Stimulated activated naive CD8-positive, alpha-beta T cell treated with anti-CD3 and anti-CD28 coated beads, Interleukin-15, Interleukin-2, amounts not matched to agents 100 U/mL and 50 U/mL, for 24 hours (primary cell): ENCODE results near the gene AKAP8L.
"Not testable (repeated sequence)": the region's sequence is repeated elsewhere in the genome, so short reads cannot be mapped to it uniquely, and the experiment has no call there.

Experiments used
- ATAC-seq: fragments of 150-1000 bp; cut with Tn5 transposase; one replicate; pipeline ENCODE4 v1.10.0; 2021
- DNase-seq: peaks from one replicate; pipeline ENCODE4 v3.0.0; 2021

The AKAP8L gene

DNA sequence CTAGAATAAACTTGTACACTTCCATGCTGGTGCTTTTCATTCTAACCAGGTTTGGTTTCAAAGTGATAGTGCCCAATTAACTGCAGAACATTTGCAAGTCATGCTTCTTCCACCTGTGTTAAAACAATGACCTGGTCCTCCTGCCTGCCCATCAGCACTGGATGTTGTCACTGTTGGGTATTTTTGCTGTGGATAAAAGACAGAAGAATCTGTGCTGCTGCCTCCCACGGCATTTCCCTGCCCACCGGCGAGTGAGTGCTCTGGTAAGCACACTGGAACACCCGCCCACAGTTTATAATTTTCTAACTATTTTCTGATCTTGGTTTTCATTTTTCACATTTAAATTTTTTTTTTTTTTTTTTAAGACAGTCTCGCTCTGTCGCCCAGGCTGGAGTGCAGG is 36.9 kb downstream of the AKAP8L start:
- no peak for ATAC-seq
- DNase-seq, result no peak

DNA sequence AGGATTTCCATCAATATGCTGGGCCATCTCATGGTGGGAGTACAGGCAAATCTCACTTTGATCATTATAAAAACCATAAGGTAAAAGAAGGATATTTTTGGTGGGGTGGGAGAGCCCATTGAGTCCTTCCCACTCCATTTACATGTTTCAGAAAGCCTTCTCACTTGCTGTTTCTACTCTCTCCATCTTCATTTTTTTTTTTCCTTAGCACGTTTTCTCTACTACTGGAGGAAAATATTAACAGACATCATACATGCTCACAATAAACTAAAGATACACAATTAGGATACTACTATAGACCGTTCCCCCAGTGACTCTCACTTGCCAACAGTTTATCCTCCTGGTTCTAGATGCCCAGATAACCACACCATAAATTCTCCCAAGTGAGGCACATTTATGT is 37.4 kb downstream of the AKAP8L start:
- ATAC-seq, result no peak
- no peak for DNase-seq

DNA sequence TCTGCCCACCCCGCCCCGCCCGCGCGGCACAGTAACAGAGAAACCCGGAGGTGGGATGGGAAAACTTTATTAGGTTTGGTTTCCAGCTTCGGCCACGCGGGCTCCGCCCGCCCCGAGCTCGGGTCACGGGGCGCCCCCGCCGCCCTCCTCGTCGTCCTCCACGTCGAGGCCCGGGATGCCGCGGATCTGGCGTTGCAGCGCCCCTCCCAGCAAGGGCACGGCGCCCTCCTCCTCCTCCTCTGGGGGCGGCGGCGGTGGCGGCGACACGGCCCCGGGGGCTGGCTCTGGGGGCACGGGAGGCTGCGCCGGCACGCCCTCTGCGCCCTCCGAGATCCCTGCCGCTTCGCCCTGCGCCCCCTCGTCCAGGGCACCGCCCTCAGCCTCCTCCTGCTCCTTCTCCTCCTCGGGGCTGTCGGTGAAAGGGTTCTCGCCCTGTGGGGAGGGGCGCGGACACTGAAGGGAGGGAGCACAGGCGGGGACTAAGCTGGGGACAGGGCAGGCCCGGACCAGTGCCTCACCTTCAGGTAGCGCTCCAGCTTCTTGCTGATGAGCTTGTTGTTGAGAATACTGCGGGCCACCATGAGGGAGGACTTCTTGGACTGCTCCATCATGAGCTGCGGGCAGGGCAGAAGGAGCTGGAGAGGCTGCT is 38.7 kb downstream of the AKAP8L start:
- DNase-seq (no peak), ATAC-seq (peak; percentile 12)

DNA sequence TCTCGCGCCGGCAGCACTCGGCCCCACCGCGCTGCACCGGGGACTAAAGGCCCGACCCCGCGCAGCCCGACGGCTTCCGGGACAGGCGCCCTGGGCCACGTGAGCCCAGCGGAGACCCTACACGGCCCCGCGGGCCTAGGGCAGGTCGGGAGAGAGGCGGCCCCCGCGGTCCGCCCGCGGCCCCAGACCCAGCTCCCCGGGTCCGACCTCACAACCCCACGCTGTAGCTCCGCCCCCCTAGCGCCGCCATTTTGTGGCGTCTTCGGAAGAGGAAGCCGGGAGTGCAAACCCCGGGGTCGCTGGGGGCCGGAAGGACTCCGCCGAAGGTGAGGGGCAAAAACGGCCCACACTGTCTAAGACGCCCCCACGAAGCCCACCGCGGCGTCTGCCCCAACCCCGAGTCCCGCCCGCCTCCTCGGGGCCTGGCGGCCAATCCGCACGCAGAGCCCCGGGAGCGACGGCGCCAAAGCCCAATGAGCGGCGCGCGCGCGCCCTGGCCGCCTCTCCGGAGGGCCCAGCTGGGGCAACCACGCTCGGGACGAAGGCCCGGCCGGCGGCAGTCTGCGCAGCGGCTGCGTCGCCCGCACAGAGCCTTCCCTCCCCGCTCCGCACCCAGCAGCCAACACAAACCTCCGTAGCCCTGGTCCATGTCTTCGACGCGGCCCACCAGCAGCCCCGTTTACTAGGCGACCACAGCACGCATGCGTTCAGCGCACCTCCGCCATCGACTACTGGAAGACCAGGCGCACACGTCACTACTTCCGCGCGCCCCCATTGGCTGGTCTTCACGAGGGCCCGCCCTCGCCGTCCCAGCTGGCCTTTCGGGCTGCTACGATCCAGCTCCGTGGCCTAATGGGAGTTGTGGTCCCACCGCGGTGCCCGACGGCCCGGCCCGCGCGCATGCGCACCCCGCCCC is 39.4 kb downstream of the AKAP8L start, which contains the start of gene AKAP8:
Gene AKAP8, minus strand, starts transcription at position 705 of the 916 bp plus-strand sequence. Its CDS starts 56 bp downstream, at position 649.
- ATAC-seq (peak; percentile 92), DNase-seq (peak; percentile 97)

DNA sequence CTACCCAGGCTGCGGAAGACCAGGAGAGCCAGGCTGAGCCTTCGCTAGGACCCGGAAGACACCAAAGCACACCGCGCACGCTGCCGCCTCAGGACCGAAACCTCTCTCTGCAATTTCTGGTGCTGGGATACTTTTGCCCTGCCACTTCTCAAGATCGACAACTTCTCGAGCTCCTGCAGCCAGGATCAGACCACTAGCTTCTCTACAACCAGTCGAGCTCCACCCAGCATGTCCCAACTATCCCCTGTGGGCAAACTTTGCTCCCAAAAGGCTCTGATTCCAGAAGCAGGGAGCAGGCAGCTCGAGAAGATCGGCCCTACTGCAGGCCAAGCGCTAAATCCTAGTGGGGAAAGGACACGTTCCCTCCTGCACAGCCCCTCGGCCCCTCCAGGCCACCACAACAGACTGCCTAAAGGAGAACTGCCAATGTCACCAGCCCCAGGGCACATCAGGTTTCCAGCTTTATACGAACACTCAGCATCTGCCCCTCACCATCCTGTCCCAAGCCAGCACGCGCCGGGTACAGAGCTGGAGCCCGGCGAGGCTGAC is 40.2 kb downstream of the AKAP8L start:
- DNase-seq, result peak; percentile 55

DNA sequence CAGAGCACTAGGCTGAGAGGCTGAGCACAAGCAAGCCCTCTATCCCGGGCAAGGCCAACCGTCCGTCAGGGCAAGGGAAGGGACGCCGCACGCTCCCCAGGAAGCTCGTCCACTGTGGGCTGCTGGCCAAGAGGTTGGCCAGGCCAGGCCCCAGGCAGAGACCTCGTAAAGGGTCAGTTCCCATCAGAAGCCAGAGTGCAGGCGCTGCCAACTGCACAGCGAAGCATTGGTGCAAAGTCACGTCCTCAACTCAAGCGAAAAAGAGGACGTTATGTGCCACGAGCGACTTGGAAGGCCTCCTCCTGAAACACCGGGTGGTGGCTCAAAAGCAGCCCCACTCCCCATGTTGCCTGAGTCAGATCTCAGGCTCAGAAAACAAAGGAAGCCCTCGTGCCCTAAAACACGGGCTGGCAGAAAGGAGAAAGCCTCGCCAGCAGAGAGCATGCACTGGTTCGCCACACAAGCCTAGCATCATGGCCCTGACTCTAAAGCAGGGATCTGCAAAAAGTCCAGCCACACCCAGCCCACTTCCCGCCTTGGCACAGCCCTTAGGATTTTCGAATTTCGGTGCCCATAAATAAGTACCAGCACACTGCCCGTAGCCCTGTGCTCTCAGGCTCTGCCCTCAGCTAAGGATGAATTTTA is 43.9 kb downstream of the AKAP8L start:
- ATAC-seq (no peak), DNase-seq (no peak)

More for the DNA sequence above, 40.2 kb downstream of the AKAP8L start:
- no peak for ATAC-seq

DNA sequence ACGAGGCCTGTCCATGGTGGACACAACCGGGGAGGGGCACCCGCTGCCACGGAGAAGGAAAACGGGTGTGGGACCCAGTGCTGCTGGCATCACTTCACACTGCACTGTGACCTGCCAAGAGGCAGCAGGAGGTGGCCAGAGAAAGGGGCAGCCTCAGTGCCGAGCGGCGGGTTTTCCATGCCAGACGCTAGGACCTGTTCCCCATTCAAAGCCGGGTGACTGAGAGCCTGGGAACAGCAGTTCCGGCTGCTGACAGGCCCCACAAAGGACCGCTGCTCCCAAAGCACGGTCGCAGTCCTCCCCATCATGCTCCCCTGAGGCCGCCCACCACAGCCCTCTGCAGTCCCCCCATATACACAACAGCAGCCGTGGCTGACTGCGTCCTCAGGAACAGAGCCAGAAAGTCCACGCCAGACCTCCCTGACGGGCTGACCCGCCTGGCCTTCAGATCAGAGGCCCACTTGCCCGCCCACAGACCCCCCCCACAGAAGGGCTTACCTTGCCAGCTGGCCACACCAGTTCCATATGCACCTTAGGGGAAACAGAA is 44.6 kb downstream of the AKAP8L start:
- DNase-seq, result no peak
- no peak for ATAC-seq

DNA sequence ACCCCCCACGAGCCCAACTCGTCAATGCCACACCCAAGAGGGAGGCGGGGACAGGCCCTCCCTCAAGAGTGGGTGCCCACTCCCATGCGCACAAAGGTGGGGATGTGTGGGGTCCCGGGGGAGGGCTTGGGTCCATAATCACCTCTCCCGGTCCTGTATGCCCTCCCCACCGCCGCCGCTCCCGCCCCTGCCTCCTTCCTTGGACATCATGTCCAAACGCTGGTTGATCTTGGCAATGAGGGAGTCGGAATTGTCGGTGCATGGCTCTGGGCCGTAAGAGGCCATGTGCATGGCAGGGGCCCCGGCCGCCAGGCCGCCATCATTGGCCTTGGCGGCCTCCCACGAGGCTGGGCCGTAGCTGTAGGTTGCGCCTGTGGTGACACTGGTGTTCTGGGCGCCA is 45.1 kb downstream of the AKAP8L start:
- ATAC-seq, result no peak
- no peak for DNase-seq

DNA sequence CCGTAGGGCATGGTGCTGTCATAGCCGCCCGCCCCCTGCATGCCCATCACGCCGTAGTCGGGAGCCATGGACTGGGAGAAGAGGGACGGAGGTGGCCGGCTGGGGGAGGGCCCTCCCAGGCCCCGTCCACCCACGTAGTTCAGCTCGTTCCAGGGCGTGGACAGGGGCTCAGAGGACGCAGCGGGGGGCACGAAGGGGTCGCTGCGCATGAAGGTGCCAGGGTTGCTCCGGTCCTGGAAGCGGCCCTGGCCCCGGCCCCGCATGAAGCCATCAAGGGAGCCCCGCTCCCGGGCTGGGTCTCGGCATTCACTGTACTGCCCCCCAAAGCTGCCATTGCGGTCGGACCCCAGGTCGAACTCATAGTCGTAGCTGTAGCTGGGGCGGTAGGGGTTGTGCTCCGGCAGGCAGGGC is 45.9 kb downstream of the AKAP8L start:
- DNase-seq, result no peak

DNA sequence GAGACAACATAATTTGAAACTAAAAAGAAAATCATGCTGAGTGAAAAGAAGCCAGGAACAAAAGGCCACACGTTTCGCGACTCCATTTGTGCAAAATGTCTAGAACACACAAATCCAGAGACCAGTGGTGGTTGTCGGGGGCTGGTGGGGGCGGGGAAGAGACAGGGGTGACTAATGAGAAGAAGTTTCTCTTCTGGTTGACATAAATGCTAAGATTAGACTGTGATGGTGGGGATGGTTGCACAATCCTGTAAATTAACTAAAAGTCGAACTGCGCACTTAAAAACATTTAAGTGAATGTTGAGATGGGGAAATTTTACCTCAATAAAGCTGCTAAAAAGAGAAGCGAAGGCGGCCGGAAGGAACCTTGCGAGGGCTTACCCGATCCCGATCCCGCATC is 46.3 kb downstream of the AKAP8L start:
- DNase-seq, result no peak
- no peak for ATAC-seq

More for the DNA sequence above, 45.9 kb downstream of the AKAP8L start:
- no peak for ATAC-seq

DNA sequence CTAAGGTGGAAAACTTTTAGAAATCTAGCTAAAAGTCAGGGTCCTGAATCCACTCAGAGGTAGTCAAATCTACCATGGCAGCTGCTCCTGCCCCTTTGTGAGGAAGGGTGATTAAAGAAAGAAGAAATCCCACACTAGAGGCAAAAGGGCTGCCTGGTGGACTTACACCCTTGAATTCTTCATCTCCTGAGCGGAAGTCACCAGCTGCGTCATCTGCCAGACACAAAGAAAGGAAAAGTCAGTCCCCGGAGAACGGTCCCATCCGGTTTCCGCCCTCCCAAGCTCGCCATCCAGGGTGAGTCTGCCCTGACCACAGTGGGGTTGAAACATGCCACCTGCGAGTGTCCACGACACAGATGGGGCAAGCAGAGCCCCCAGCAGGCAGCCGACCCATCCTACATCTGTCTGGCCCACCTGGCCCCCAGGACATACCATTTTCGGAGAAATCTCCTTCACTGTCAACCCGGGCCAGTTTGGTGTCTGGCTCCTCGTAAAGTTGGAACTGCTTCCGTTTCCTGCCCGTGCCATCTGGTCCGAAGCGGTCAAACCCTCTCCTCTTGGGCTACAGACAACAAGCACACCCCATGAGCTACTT is 46.9 kb downstream of the AKAP8L start:
- no peak for DNase-seq
- ATAC-seq, result no peak

DNA sequence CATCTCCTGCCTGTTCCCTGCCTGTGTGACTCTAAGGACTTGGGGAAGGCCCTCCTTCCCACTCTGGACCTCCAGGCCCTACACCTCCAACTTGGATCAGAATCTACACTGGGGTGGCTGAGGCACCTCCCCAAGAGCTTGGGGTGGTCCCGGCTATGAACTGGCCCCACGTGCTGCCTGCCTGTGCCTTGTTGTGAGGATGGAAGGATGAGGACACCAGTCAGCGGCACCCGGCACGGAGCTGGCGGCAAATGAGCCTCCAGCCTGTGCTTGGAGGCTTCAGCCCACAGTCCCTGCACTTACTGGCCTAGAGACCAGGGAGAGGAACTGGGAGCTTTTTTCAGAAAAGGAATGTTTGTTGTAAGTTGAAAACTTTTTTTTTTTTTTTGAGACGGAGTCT is 47.7 kb downstream of the AKAP8L start:
- DNase-seq, result no peak
- no peak for ATAC-seq

DNA sequence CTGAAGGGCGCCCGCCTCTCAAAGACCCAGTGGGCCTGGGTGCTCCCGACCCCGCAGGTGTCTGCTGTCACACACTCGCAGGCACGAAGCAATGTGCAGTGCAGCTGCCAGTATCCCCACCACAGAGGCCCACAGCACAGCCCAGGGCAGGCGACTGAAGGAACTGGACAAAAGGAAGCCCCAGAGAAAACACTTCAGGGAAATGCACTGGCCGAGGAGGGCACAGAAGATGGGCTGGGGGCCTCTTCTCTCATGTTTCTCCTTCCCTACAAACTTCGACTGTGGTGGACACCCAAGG is 49.2 kb downstream of the AKAP8L start:
- DNase-seq, result no peak
- ATAC-seq, result no peak

DNA sequence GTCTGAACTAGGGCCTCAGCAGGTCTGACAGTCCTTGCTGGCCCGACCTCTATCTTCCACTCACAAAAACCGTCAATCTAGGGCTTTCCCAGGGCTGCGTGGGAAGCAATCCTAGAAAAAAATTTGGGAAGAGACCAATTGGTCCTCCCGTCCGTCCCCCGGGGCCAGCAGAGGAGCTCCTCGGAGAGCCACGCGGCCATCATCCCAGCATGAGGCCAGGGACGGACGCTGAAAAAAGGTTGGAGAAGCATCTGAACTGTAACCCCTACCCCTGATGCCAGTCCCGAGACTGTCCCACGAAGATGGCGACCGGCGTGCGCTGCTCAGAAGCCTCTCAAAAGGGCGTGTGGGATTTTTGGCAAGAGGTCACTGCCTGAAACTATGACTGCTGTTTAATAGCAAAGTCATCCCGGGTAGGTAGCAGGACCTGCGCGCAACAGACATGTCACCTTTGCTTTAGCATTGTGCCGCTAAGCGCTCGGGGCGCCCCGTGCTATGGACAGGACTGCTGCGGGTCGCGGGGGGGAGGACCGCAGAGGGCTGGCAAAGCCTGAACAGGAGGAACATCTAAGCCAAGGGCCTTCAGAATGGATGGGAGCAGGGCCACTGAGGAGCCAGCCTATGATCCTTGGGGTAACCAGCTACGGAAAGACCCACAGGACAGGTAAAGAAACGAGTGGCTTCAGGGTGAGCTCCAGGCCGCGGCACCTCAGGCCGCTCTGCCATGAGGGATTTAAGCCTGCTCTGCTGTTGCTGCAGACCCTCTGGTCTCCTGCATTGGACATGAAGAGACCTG is 49.8 kb downstream of the AKAP8L start:
- DNase-seq (no peak), ATAC-seq (no peak)

DNA sequence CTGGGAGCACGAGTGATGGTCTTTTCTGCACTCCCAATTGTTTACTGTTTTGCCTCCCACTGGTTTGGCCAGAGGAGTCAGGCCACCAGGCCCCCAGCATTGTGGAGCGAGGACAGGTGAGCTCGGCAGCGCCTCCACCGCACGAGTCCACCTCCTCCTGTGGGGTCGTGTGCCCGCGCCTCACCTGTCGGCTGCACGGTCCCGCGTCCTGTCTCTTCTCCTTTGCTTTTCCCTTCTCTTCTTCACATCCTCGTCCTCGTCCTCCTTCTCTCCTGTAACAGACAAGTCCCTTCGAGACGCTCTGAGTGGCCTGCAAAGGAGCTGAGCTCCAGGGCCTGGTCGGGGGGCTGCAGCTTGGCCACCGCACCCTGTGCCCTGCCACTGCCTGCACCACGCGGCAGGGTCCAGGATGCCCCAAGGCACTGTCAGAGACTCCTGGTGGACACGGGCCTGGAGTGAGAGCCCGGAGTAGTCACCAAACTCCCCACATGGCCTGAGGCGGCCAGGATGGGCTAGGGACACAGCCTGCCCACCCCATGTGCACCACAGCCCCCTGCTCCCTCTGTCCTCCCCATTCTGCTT is 50.6 kb downstream of the AKAP8L start:
- no peak for DNase-seq
- no peak for ATAC-seq

DNA sequence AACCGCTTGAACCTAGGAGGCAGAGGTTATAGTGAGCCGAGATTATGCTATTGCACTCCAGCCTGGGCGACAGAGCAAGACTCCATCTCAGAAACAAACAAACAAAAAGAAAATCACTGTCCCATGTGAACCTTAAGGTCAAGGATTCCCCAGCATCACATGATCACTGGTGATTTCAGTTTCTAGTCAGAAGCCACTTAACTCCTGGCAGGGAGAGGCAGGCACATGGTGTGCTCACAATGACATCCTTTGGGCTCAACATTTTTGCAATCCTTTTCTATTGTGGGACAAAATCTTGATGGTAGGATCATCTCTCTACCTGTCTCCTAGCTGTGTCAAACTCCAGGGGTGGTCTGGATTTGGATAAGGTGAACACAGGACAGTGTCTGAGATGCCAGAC is 51.3 kb downstream of the AKAP8L start:
- DNase-seq, result no peak
- no peak for ATAC-seq

DNA sequence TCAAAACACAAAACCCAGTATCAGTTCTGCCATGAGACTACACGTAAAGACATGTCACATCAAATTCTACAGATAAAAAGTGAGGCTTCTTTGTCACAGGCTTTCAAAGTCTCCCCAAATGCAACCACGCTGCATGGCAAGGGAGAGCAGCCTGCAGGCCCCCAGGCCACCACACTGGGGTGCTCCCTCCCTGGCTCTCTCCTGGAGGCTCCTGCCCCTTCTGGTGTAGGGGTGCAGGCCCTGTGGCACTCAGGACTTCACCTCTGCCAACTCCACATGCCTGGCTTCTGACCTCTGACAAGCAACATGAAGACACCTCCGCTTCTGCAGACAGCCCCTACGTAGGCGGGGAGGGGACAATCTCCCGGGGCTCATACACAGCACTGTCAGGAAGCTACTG is 53.5 kb downstream of the AKAP8L start:
- no peak for ATAC-seq
- no peak for DNase-seq

DNA sequence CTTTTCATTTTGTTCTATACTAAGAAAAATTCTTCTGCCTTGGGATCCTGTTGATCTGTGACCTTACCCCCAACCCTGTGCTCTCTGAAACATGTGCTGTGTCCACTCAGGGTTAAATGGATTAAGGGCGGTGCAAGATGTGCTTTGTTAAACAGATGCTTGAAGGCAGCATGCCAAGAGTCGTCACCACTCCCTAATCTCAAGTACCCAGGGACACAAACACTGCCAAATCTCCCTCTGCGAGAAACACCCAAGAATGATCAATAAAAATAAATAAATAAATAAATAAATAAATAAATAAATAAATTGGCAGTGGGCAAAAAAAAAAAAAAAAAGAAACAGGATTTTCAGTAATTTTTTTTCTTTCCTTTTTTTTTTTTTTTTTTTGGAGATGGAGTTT is 55.0 kb downstream of the AKAP8L start:
- ATAC-seq, DNase-seq: not testable (repeated sequence)

DNA sequence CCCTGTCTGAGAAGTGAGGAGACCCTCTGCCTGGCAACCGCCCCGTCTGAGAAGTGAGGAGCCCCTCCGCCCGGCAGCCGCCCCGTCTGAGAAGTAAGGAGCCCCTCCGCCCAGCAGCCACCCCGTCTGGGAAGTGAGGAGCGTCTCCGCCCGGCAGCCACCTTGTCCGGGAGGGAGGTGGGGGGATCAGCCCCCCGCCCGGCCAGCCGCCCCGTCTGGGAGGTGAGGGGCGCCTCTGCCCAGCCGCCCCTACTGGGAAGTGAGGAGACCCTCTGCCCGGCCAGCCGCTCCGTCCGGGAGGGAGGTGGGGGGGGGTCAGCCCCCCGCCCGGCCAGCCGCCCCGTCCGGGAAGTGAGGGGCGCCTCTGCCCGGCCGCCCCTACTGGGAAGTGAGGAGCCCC is 55.7 kb downstream of the AKAP8L start:
- not testable (repeated sequence) for ATAC-seq, DNase-seq

DNA sequence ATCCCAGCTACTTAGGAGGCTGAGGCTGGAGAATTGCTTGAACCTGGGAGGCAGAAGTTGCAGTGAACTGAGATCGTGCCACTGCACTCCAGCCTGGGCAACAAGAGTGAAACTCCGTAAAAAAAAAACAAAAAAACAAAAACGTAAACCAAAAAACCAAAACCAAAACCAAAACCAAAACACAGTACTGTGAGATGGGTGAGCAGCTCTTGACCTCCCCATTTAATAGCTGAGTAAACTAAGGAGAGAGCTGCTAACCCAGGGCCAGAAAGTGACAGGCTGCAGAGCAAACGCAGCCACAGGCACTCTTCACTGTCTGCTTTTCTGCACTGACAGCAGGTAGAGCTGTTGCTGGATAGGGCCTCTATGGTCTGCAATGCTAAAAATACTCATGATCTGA is 58.8 kb downstream of the AKAP8L start:
- peak; percentile 14 for ATAC-seq
- DNase-seq, result not testable (repeated sequence)

DNA sequence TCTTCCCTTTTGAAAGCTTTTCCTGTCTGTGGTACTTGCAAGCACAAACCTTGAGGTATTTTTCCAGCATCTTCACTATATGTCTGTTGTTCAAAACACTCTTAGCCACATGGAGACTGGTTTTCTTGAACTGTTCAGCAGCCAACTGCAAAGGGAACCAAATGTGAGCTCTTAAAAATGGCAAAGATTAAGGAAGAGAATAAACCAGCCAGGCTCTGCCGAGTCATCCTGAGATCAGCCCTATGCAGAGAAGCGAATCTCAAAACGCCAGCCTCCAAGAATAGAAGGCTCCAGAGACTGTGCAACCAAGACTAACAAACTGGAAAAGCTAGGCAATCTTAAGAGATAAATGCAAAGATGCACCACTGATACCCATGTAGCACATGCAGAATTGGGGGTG is 59.9 kb downstream of the AKAP8L start:
- ATAC-seq (no peak), DNase-seq (no peak)
